ENCODE data around the gene KPNA4.

KPNA4 gene

DNA sequence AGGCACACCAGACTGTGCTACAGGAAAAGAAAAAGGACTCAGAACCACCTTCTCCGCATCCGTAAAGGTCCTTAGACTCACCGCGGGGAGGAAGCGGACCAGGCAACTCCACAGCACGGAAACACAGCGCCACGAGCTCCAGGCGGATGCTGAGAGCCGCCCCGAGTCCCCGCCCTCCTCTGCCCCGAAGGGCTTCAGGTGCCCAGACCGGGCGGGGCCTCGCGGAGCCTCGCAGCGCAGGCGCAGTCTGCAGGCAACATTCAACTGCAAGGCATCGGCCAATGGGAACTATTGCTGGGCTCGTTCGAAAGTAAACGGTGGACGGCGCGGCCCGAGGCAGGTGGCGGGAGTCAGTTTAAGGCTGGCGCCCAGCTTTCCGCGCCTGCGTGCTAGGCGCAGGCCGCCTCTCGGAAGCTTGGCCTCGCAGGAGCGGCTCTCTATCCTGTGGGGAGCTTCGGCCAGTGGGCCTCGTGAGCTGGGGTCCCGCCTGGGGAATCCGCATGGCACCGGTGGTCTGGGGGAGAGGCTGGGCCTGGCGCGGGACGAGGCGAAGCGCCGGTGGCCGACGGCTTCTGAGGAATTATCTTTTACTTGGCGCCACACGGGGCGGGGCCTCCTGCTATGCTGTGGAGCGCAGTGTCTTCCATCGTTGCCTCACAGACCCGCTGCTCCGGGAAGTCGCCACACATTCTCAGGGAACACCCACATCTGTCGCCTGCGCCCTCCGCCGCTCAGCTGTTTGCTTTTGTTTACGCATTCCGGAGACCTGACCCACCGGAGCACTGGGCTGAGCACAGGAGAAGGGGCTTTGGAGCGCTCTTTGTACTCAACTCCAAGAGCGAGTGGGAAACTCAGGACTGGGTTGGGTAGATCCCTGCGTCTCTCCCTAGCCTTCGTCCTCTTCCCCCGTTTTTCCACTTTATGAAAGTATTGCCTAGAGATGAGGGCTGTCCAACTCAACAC, 115.5 kb downstream of the KPNA4 start, which contains the start of gene TRIM59:
Gene TRIM59 (minus strand): TSS at position 151 of the 963 bp plus-strand sequence. CDS start 10,603 bp downstream, outside the sequence.
- peak; percentile 99 for DNase-seq (ENCODE audit: low read depth)

- no peak for DNase-seq (ENCODE audit: low read depth)
Observed at GRCh38 chr3:160448845-160449635, 116.3 kb downstream of the KPNA4 start.

GRCh38 chr3:160447544-160447943, 117.8 kb downstream of the KPNA4 start:
- DNase-seq (ENCODE audit: low read depth), result no peak

DNA sequence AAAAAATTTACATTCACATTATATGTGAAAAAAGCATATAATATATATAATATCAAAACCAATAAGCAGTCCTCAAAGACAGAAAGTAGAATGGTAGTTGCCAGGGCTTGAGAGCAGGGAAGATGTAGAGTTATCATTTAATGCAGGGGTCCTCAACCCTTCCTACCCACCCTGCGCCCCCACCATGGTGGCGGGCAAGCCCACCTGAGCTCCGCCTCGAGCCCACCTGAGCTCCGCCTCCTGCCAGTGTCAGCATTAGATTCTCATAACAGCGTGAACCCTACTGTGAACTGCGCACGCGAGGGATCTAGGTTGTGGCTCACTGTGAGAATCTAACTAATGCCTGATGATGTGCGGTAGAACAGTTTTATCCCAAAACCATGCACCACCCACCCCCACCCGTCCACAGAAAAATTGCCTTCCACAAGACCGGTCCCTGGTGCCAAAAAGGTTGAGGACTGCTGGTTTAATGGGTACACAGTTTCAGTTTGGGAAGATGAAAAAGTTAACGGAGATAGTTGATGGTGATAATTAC, 118.8 kb downstream of the KPNA4 start:
- no peak for DNase-seq (ENCODE audit: low read depth)

- DNase-seq (ENCODE audit: low read depth), result no peak
Observed at GRCh38 chr3:160445854-160446253, 119.5 kb downstream of the KPNA4 start.

Measured in activated T-cell treated with anti-CD3 and anti-CD28 coated beads for 48 hours (primary cell).